ENCODE results near the gene FOXI1.

Gene FOXI1

GRCh38 chr5:170076211-170076610 lies 29.5 kb upstream of the FOXI1 start:
- no peaks in the 10 kb centered on the region for H3K9me3 ChIP-seq (ENCODE audit: control insufficient read depth, insufficient read depth, low read length)
- no peaks in the 10 kb centered on the region for H3K4me1 ChIP-seq (ENCODE audit: control insufficient read depth, insufficient read depth, low read length)
- no peak overlapping the region for H3K4me3 ChIP-seq (ENCODE audit: low read length)
- no peaks in the 10 kb centered on the region for H3K27me3 ChIP-seq (ENCODE audit: control insufficient read depth, insufficient read depth, low read length)
- WGBS (ENCODE audit: insufficient coverage, insufficient read length) = no CpG with 5 or more reads among the region's 1 CpG
- DNase-seq (ENCODE audit: low read depth, low spot score) = no peak
- no peak overlapping the region for H3K27ac ChIP-seq (ENCODE audit: low read length)
- no peaks in the 10 kb centered on the region for H3K36me3 ChIP-seq (ENCODE audit: control insufficient read depth, insufficient read depth, low read length)

- no peaks in the 10 kb centered on the region for H3K9me3 ChIP-seq (ENCODE audit: control insufficient read depth, insufficient read depth, low read length)
Measured at GRCh38 chr5:170076739-170077138, 29.0 kb upstream of the FOXI1 start.

GRCh38 chr5:170077526-170077925 lies 28.2 kb upstream of the FOXI1 start:
- no CpG with 5 or more reads among the region's 5 CpGs for WGBS (ENCODE audit: insufficient coverage, insufficient read length)
- H3K4me3 ChIP-seq (ENCODE audit: low read length) = no peak overlapping the region

More at GRCh38 chr5:170076739-170077138, 29.0 kb upstream of the FOXI1 start:
- Histone ChIP-seq H3K27me3 (ENCODE audit: control insufficient read depth, insufficient read depth, low read length) (no peaks in the 10 kb centered on the region), H3K36me3 (ENCODE audit: control insufficient read depth, insufficient read depth, low read length) (no peaks in the 10 kb centered on the region), H3K4me3 (ENCODE audit: low read length) (no peak overlapping the region), H3K27ac (ENCODE audit: low read length) (no peak overlapping the region), H3K4me1 (ENCODE audit: control insufficient read depth, insufficient read depth, low read length) (no peaks in the 10 kb centered on the region)
- DNase-seq (ENCODE audit: low read depth, low spot score) = no peak

GRCh38 chr5:170078458-170078857 lies 27.2 kb upstream of the FOXI1 start:
- Histone ChIP-seq H3K36me3 (ENCODE audit: control insufficient read depth, insufficient read depth, low read length) (no peaks in the 10 kb centered on the region), H3K27me3 (ENCODE audit: control insufficient read depth, insufficient read depth, low read length) (no peaks in the 10 kb centered on the region)
- DNase-seq (ENCODE audit: low read depth, low spot score) = no peak

More at GRCh38 chr5:170077526-170077925, 28.2 kb upstream of the FOXI1 start:
- Histone ChIP-seq H3K27ac (ENCODE audit: low read length) (no peak overlapping the region), H3K27me3 (ENCODE audit: control insufficient read depth, insufficient read depth, low read length) (no peaks in the 10 kb centered on the region), H3K4me1 (ENCODE audit: control insufficient read depth, insufficient read depth, low read length) (no peaks in the 10 kb centered on the region), H3K9me3 (ENCODE audit: control insufficient read depth, insufficient read depth, low read length) (no peaks in the 10 kb centered on the region), H3K36me3 (ENCODE audit: control insufficient read depth, insufficient read depth, low read length) (no peaks in the 10 kb centered on the region)
- no peak for DNase-seq (ENCODE audit: low read depth, low spot score)

GRCh38 chr5:170078931-170079330 lies 26.8 kb upstream of the FOXI1 start:
- Histone ChIP-seq H3K27ac (ENCODE audit: low read length) (no peak overlapping the region), H3K4me3 (ENCODE audit: low read length) (no peak overlapping the region), H3K4me1 (ENCODE audit: control insufficient read depth, insufficient read depth, low read length) (no peaks in the 10 kb centered on the region), H3K9me3 (ENCODE audit: control insufficient read depth, insufficient read depth, low read length) (no peaks in the 10 kb centered on the region), H3K27me3 (ENCODE audit: control insufficient read depth, insufficient read depth, low read length) (no peaks in the 10 kb centered on the region), H3K36me3 (ENCODE audit: control insufficient read depth, insufficient read depth, low read length) (no peaks in the 10 kb centered on the region)
- no peak for DNase-seq (ENCODE audit: low read depth, low spot score)
- no CpG with 5 or more reads among the region's 13 CpGs for WGBS (ENCODE audit: insufficient coverage, insufficient read length)

More at GRCh38 chr5:170078458-170078857, 27.2 kb upstream of the FOXI1 start:
- 100% methylated on average over 1 of the region's 3 CpGs for WGBS (ENCODE audit: insufficient coverage, insufficient read length)
- Histone ChIP-seq H3K27ac (ENCODE audit: low read length) (no peak overlapping the region), H3K4me3 (ENCODE audit: low read length) (no peak overlapping the region), H3K9me3 (ENCODE audit: control insufficient read depth, insufficient read depth, low read length) (no peaks in the 10 kb centered on the region), H3K4me1 (ENCODE audit: control insufficient read depth, insufficient read depth, low read length) (no peaks in the 10 kb centered on the region)

- no CpG with 5 or more reads among the region's 1 CpG for WGBS (ENCODE audit: insufficient coverage, insufficient read length)
- no peak for DNase-seq (ENCODE audit: low read depth, low spot score)
- no peaks in the 10 kb centered on the region for H3K36me3 ChIP-seq (ENCODE audit: control insufficient read depth, insufficient read depth, low read length)
- H3K27me3 ChIP-seq (ENCODE audit: control insufficient read depth, insufficient read depth, low read length) = no peaks in the 10 kb centered on the region
- no peaks in the 10 kb centered on the region for H3K9me3 ChIP-seq (ENCODE audit: control insufficient read depth, insufficient read depth, low read length)
- H3K4me1 ChIP-seq (ENCODE audit: control insufficient read depth, insufficient read depth, low read length) = no peaks in the 10 kb centered on the region
- no peak overlapping the region for H3K27ac ChIP-seq (ENCODE audit: low read length)
- no peak overlapping the region for H3K4me3 ChIP-seq (ENCODE audit: low read length)
Measured at GRCh38 chr5:170080217-170080616, 25.5 kb upstream of the FOXI1 start.

GRCh38 chr5:170080786-170081445 lies 24.8 kb upstream of the FOXI1 start:
- no CpG with 5 or more reads among the region's 8 CpGs for WGBS (ENCODE audit: insufficient coverage, insufficient read length)
- no peaks in the 10 kb centered on the region for H3K27me3 ChIP-seq (ENCODE audit: control insufficient read depth, insufficient read depth, low read length)
- no peak overlapping the region for H3K27ac ChIP-seq (ENCODE audit: low read length)
- H3K4me3 ChIP-seq (ENCODE audit: low read length) = no peak overlapping the region
- no peak for DNase-seq (ENCODE audit: low read depth, low spot score)
- H3K4me1 ChIP-seq (ENCODE audit: control insufficient read depth, insufficient read depth, low read length) = no peaks in the 10 kb centered on the region
- H3K9me3 ChIP-seq (ENCODE audit: control insufficient read depth, insufficient read depth, low read length) = no peaks in the 10 kb centered on the region
- no peaks in the 10 kb centered on the region for H3K36me3 ChIP-seq (ENCODE audit: control insufficient read depth, insufficient read depth, low read length)

- no CpG with 5 or more reads among the region's 4 CpGs for WGBS (ENCODE audit: insufficient coverage, insufficient read length)
- no peak for DNase-seq (ENCODE audit: low read depth, low spot score)
- Histone ChIP-seq H3K4me3 (ENCODE audit: low read length) (no peak overlapping the region), H3K27me3 (ENCODE audit: control insufficient read depth, insufficient read depth, low read length) (no peaks in the 10 kb centered on the region), H3K9me3 (ENCODE audit: control insufficient read depth, insufficient read depth, low read length) (no peaks in the 10 kb centered on the region), H3K4me1 (ENCODE audit: control insufficient read depth, insufficient read depth, low read length) (no peaks in the 10 kb centered on the region), H3K36me3 (ENCODE audit: control insufficient read depth, insufficient read depth, low read length) (no peaks in the 10 kb centered on the region), H3K27ac (ENCODE audit: low read length) (no peak overlapping the region)
Measured at GRCh38 chr5:170081616-170082015, 24.1 kb upstream of the FOXI1 start.

GRCh38 chr5:170082701-170083100 lies 23.0 kb upstream of the FOXI1 start:
- no peaks in the 10 kb centered on the region for H3K36me3 ChIP-seq (ENCODE audit: control insufficient read depth, insufficient read depth, low read length)
- no peak overlapping the region for H3K27ac ChIP-seq (ENCODE audit: low read length)

GRCh38 chr5:170087168-170087817 lies 18.4 kb upstream of the FOXI1 start:
- Histone ChIP-seq H3K4me3 (ENCODE audit: low read length) (no peak overlapping the region), H3K4me1 (ENCODE audit: control insufficient read depth, insufficient read depth, low read length) (no peaks in the 10 kb centered on the region), H3K27me3 (ENCODE audit: control insufficient read depth, insufficient read depth, low read length) (no peaks in the 10 kb centered on the region), H3K9me3 (ENCODE audit: control insufficient read depth, insufficient read depth, low read length) (no peaks in the 10 kb centered on the region), H3K36me3 (ENCODE audit: control insufficient read depth, insufficient read depth, low read length) (no peaks in the 10 kb centered on the region), H3K27ac (ENCODE audit: low read length) (no peak overlapping the region)
- WGBS (ENCODE audit: insufficient coverage, insufficient read length) = no CpG with 5 or more reads among the region's 3 CpGs
- no peak for DNase-seq (ENCODE audit: low read depth, low spot score)

More at GRCh38 chr5:170082701-170083100, 23.0 kb upstream of the FOXI1 start:
- no peak for DNase-seq (ENCODE audit: low read depth, low spot score)
- WGBS (ENCODE audit: insufficient coverage, insufficient read length) = no CpG with 5 or more reads among the region's 7 CpGs
- Histone ChIP-seq H3K4me1 (ENCODE audit: control insufficient read depth, insufficient read depth, low read length) (no peaks in the 10 kb centered on the region), H3K4me3 (ENCODE audit: low read length) (no peak overlapping the region), H3K9me3 (ENCODE audit: control insufficient read depth, insufficient read depth, low read length) (no peaks in the 10 kb centered on the region), H3K27me3 (ENCODE audit: control insufficient read depth, insufficient read depth, low read length) (no peaks in the 10 kb centered on the region)
